Central memory CD8-positive, alpha-beta T cell (primary cell): ENCODE measurements around the gene ETNK1.

ENCODE experiments used
- ATAC-seq: fragments of 150-1000 bp; cut with Tn5 transposase; replicated peaks from 2 replicates; pipeline ENCODE4 v1.10.0; 2022; ENCODE audit warnings: mild to moderate bottlenecking, moderate FRiP score, moderate number of reproducible peaks; ENCODE audit not compliant: poor library complexity, severe bottlenecking; ENCODE audit errors: extremely low read depth
- DNase-seq, 2 donors: peaks; one replicate each; pipeline ENCODE4 v3.0.0; 2021; ENCODE audit warnings: low spot score in 2 of 2
- H3K27ac Mint-ChIP-seq: one replicate; pipeline ENCODE4 v1.8.0; 2022; ENCODE audit warnings: low read depth, mild to moderate bottlenecking, moderate library complexity, mixed read lengths
- H3K27me3 Mint-ChIP-seq: one replicate; pipeline ENCODE4 v1.8.0; 2022; ENCODE audit warnings: mixed read lengths
- H3K36me3 Mint-ChIP-seq: one replicate; pipeline ENCODE4 v1.8.0; 2022; ENCODE audit warnings: mild to moderate bottlenecking, moderate library complexity, mixed read lengths; ENCODE audit not compliant: insufficient read depth
- H3K4me1 Mint-ChIP-seq: one replicate; pipeline ENCODE4 v1.8.0; 2022; ENCODE audit warnings: mixed read lengths
- H3K4me3 Mint-ChIP-seq: one replicate; pipeline ENCODE4 v1.8.0; 2022; ENCODE audit warnings: mild to moderate bottlenecking, moderate library complexity, mixed read lengths
- H3K9me3 Mint-ChIP-seq: one replicate; pipeline ENCODE4 v1.8.0; 2022; ENCODE audit warnings: mixed read lengths

The ETNK1 gene

GRCh38 chr12:22648668-22649067 is 23.7 kb downstream of the ETNK1 start:
- Mint-ChIP-seq H3K4me1 (peaks cover 46% of the 10 kb centered on the region), H3K36me3 (peaks cover 7% of the 10 kb centered on the region), H3K27me3 (no peaks in the 10 kb centered on the region), H3K9me3 (no peaks in the 10 kb centered on the region), H3K4me3 (no peak overlapping the region), H3K27ac (no peak overlapping the region)
- DNase-seq (no peak), ATAC-seq (no peak)

DNA sequence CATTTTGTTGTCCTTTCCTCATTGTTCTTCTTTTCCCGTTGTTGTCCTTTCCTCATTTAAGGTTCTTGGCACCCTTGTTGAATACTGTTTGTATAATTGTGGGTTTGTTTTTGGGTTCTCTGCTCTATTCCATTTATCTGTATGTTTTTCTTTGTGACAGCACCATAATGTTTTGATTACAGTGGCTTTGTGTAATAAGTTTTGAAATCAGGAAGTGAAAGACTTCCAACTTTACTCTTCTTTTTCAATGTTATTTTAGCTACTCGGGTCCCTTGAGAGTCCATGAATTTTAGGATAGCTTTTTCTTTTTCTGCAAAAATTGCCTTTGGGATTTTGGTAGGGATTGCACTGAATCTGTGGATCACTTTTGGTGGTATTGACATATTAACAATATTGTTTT is 28.1 kb downstream of the ETNK1 start:
- H3K27ac Mint-ChIP-seq = no peak overlapping the region

GRCh38 chr12:22653791-22654190 is 28.8 kb downstream of the ETNK1 start:
- Mint-ChIP-seq H3K27ac (no peak overlapping the region), H3K4me1 (peaks cover 60% of the 10 kb centered on the region), H3K9me3 (no peaks in the 10 kb centered on the region), H3K4me3 (no peak overlapping the region), H3K27me3 (no peaks in the 10 kb centered on the region), H3K36me3 (peaks cover 3% of the 10 kb centered on the region)
- DNase-seq (no peak), ATAC-seq (no peak)

More for the DNA sequence above, 28.1 kb downstream of the ETNK1 start:
- Mint-ChIP-seq H3K9me3 (no peaks in the 10 kb centered on the region), H3K27me3 (no peaks in the 10 kb centered on the region), H3K4me3 (no peak overlapping the region), H3K36me3 (peaks cover 3% of the 10 kb centered on the region), H3K4me1 (peaks cover 54% of the 10 kb centered on the region)
- no peak for DNase-seq
- ATAC-seq = no peak

DNA sequence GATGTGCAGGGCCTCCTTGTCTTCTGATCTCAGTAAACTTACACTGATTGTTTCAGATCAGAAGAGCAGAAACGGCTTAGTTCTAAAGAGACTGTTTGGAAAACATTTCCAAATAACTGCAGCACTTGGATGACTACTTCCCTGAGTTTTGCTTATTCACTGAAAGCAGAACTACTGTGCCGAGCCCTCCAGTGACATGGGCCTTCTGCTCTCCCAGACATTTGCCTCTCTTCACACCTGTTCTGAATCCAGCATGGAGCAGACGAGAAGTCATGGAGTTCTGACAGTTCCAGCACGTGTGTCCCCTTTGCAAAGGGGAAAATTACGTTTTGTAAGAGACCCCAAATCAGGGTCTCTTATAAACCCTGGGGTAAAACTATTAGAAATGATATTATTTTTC is 31.4 kb downstream of the ETNK1 start:
- peaks cover 41% of the 10 kb centered on the region for H3K4me1 Mint-ChIP-seq
- no peak overlapping the region for H3K4me3 Mint-ChIP-seq
- H3K36me3 Mint-ChIP-seq = peaks cover 12% of the 10 kb centered on the region
- H3K27ac Mint-ChIP-seq = no peak overlapping the region
- no peaks in the 10 kb centered on the region for H3K27me3 Mint-ChIP-seq
- ATAC-seq = no peak
- no peak for DNase-seq
- no peaks in the 10 kb centered on the region for H3K9me3 Mint-ChIP-seq

- DNase-seq = no peak
- ATAC-seq = no peak
- peaks cover 38% of the 10 kb centered on the region for H3K4me1 Mint-ChIP-seq
- H3K9me3 Mint-ChIP-seq = no peaks in the 10 kb centered on the region
- no peak overlapping the region for H3K4me3 Mint-ChIP-seq
- no peak overlapping the region for H3K27ac Mint-ChIP-seq
- H3K27me3 Mint-ChIP-seq = no peaks in the 10 kb centered on the region
- peaks cover 12% of the 10 kb centered on the region for H3K36me3 Mint-ChIP-seq
Measured at GRCh38 chr12:22656831-22657230, 31.9 kb downstream of the ETNK1 start.

GRCh38 chr12:22657538-22657937 is 32.6 kb downstream of the ETNK1 start:
- Mint-ChIP-seq H3K4me3 (no peak overlapping the region), H3K36me3 (peaks cover 11% of the 10 kb centered on the region), H3K9me3 (no peaks in the 10 kb centered on the region), H3K27ac (peak overlapping the region; percentile 70), H3K4me1 (peaks cover 31% of the 10 kb centered on the region), H3K27me3 (no peaks in the 10 kb centered on the region)
- DNase-seq (no peak), ATAC-seq (no peak)

- H3K4me3 Mint-ChIP-seq = no peak overlapping the region
- no peaks in the 10 kb centered on the region for H3K27me3 Mint-ChIP-seq
- H3K27ac Mint-ChIP-seq = peak overlapping the region; percentile 70
- ATAC-seq = no peak
- H3K9me3 Mint-ChIP-seq = no peaks in the 10 kb centered on the region
- no peak for DNase-seq
- H3K36me3 Mint-ChIP-seq = peaks cover 10% of the 10 kb centered on the region
- H3K4me1 Mint-ChIP-seq = peaks cover 25% of the 10 kb centered on the region
Measured at GRCh38 chr12:22658214-22658613, 33.2 kb downstream of the ETNK1 start.

GRCh38 chr12:22662356-22662755 is 37.4 kb downstream of the ETNK1 start:
- no peaks in the 10 kb centered on the region for H3K27me3 Mint-ChIP-seq
- ATAC-seq (no peak), DNase-seq (no peak)
- H3K9me3 Mint-ChIP-seq = no peaks in the 10 kb centered on the region
- peaks cover 13% of the 10 kb centered on the region for H3K36me3 Mint-ChIP-seq
- no peak overlapping the region for H3K27ac Mint-ChIP-seq
- no peak overlapping the region for H3K4me3 Mint-ChIP-seq
- peaks cover 10% of the 10 kb centered on the region for H3K4me1 Mint-ChIP-seq

- no peak overlapping the region for H3K4me3 Mint-ChIP-seq
- ATAC-seq (no peak), DNase-seq (no peak)
- H3K27me3 Mint-ChIP-seq = no peaks in the 10 kb centered on the region
- H3K4me1 Mint-ChIP-seq = no peaks in the 10 kb centered on the region
- no peaks in the 10 kb centered on the region for H3K9me3 Mint-ChIP-seq
- no peak overlapping the region for H3K27ac Mint-ChIP-seq
- peaks cover 18% of the 10 kb centered on the region for H3K36me3 Mint-ChIP-seq
Measured at GRCh38 chr12:22665476-22665875, 40.5 kb downstream of the ETNK1 start.

GRCh38 chr12:22667122-22667521 is 42.2 kb downstream of the ETNK1 start:
- Mint-ChIP-seq H3K36me3 (peaks cover 17% of the 10 kb centered on the region), H3K4me3 (no peak overlapping the region), H3K9me3 (no peaks in the 10 kb centered on the region), H3K27me3 (no peaks in the 10 kb centered on the region), H3K4me1 (no peaks in the 10 kb centered on the region), H3K27ac (no peak overlapping the region)
- ATAC-seq (no peak), DNase-seq (no peak)

- Mint-ChIP-seq H3K27ac (no peak overlapping the region), H3K4me1 (no peaks in the 10 kb centered on the region), H3K4me3 (no peak overlapping the region), H3K9me3 (no peaks in the 10 kb centered on the region), H3K27me3 (no peaks in the 10 kb centered on the region), H3K36me3 (peaks cover 26% of the 10 kb centered on the region)
- no peak for DNase-seq
- no peak for ATAC-seq
Measured at GRCh38 chr12:22668441-22668840, 43.5 kb downstream of the ETNK1 start.

DNA sequence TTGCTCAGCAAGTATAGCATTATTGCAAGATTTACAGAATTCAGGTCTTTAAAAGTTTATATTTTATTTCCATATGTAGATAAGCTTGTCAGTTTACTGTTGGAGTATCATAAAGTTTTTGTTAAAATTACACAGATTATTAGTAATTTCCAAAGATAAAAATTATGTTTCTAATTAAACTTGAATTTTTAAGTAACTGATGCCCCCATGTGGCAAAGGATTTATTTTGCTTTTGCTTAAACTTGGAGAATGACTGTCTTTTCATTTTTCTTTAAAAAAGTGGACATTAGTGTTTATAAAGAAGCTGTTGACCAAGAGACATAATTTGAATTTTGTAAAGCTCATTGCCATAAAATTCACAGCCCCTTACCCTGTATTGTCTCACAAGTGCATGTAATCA is 45.8 kb downstream of the ETNK1 start:
- Mint-ChIP-seq H3K4me3 (no peak overlapping the region), H3K4me1 (no peaks in the 10 kb centered on the region), H3K9me3 (no peaks in the 10 kb centered on the region), H3K27ac (no peak overlapping the region), H3K36me3 (peaks cover 31% of the 10 kb centered on the region), H3K27me3 (no peaks in the 10 kb centered on the region)
- DNase-seq (no peak), ATAC-seq (no peak)

DNA sequence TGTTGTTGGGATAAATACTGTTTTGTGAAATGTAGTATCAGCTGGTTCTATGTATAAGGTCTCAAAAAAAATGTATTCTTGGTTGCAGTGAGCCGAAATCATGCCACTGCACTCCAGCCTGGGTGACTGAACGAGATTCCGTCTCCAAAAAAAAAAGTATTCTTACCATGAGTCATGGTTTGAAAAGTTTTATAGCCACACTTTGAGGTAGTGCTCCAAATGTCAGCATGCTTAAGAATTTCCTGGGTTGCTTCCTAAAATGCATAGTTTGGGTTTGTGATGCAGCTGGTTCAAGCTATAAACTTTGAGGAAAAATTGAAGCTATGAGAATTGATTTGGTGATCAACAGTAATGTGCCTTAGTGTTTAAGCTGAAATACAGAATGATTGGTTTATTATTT is 48.0 kb downstream of the ETNK1 start:
- peaks cover 35% of the 10 kb centered on the region for H3K36me3 Mint-ChIP-seq
- no peak for ATAC-seq
- H3K9me3 Mint-ChIP-seq = no peaks in the 10 kb centered on the region
- no peak overlapping the region for H3K27ac Mint-ChIP-seq
- no peaks in the 10 kb centered on the region for H3K27me3 Mint-ChIP-seq
- H3K4me3 Mint-ChIP-seq = no peak overlapping the region
- no peak for DNase-seq
- H3K4me1 Mint-ChIP-seq = peaks cover 8% of the 10 kb centered on the region
